HG03139 (cell line): ENCODE measurements around the gene LRRC3.
"Not testable (repeated sequence)": the region's sequence is repeated elsewhere in the genome, so short reads cannot be mapped to it uniquely, and the experiment has no call there.

ENCODE experiments used
- ATAC-seq: cut with Tn5 transposase; IDR thresholded peaks from one replicate; pipeline ENCODE4 v1.9.1; 2021; ENCODE audit not compliant: unreplicated experiment

LRRC3 gene

GRCh38 chr21:44495611-44496563 lies 40.6 kb downstream of the LRRC3 start:
- no peak for ATAC-seq

DNA sequence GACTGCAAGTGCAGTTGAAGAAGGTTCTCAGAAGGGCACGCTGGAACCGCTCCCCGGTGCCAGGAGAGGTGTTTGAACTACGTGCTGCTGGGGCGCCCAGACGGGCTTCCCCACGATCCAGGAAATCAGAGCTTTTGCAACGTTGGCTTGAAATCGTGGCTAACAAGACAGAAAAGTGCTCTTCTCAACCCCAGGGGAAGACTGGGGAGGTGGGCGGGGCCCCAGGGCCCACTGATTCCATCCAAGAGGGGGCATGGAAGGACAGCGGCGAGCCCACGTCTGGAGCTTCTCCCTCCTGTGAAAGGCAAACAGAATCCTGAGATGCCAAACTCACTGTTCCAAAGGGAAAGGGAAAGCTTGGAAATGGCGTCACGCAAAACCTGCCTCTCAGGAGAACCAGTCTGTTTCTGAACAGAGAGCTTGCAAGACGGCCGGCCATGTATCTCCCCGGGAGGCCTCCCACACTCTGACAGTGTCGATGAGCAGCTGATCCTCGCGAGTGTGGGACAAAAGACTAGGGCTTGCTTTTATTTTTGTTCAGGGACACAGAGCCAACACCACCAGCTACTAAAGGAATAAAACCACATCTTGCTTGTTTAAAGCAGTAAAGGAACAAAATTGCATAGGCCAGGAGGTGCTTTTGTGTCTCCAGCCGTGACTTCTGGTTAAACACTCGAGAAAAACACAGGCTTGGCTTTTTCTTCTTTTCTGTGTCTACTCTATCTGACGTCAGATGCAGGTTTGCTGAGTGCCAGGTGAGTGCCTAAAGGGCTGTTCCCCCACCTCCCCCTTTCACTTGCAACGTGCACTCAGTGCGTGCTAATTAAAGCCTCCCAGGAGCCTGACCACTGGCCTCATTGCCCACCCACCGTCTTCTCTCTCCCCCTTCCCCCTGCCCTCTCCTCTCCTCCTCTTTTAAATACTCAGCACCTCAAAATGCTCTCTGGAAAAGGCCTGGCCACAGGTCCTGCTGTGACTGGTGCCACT lies 41.5 kb downstream of the LRRC3 start:
- no peak for ATAC-seq

DNA sequence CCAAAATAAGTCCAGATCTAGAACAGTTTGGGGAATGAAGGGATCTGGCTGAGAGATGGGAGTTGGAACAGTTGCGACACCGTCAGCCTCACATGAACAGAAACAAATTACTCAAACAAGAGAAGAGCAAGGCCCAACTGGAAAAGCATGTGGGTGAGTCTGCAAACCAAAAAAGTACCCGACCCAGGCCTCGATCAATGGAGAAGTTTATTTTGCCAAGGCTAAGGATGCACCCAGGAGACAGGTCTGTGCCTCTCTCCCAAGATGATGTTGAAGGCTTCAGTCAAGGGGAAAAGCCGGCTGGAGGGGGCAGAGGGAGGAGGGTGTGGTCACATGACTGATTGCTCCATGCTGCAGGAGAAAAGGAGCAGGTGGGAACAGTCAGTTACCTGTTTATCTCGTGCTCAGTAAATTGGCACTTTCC lies 42.4 kb downstream of the LRRC3 start:
- no peak for ATAC-seq

DNA sequence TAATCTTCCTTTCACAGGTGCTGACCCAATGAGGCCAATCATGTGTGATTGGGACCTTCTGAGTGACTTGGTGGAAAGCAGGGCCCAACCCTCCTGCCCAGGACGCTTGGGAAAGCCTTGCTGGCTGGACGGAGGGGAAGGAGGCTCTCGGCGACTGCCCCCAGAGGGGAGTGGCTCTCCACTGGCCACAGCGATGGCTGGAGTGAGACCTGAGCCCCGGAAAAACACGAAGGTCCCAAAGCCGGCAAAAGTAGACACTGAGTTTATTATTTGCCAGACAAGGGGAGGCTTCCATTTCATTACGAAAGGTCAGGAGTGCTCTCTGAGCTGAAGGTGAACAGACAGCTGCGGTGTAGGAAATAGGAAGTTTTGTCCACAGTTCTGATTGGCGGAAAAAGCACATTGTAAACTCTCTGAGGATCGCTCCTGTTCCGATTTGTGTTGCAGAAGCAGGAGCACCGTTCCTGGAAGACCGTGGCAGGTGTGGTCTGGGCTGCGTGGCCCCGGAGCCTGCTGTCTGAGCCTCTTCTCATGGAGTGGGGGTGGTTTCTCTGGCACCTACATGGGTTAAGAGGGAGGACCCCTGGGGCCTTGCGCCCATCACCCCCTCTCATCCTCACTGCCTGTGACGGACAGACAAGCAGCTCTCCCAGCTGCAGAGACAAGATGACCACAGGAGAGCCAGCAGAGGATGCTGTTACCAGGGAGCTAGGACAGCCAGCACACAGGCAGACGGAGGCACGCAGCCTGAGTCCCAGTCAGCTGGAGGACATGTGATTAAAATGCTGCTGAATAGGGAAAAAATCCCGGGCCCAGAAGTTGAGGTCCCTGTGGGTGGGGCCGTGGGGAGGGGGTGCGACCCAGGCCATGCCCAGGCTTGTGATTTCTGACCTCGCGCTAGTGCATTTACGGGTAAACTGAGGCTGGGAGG lies 43.2 kb downstream of the LRRC3 start:
- ATAC-seq: no peak

GRCh38 chr21:44499211-44499560 lies 43.9 kb downstream of the LRRC3 start:
- ATAC-seq: no peak

DNA sequence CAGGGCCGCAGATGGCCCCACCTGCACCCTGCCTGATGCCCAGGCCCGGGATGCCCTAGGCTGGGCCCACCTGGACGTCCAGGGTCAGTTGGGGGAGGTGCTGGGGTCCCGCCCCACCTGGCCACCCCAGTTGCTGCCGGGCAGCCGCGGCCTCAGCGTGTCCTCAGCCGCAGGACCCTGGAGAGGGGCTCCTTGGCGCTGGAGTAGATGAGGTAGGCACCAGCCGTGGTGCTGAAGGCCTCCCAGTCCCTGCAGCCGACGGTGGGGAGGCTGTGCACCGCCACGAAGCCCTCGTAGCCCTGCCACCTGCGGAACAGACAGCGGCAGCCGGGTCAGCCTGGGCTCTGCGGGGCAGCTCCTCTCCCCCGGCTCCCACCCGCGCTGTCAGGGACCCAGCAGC lies 44.3 kb downstream of the LRRC3 start:
- no peak for ATAC-seq

DNA sequence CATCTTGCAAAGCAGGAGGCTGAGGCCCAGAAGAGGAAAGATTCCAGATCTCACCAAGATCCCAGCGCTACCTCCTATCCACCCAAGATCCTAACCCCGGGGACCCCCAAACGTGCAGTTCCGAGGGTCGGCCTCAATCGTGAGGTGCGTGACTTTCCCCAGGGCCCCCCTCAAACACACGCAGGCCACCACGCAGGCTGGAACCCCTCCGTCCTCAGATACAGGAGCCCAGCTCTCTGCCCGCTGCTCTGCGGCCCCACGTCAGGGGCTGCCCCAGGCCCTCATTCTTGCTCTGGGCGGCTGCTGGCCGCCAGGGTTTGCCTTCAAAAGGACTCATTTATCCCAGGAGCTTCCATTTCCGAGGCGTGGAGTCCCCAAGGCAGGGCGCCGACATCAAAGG lies 44.8 kb downstream of the LRRC3 start:
- no peak for ATAC-seq

DNA sequence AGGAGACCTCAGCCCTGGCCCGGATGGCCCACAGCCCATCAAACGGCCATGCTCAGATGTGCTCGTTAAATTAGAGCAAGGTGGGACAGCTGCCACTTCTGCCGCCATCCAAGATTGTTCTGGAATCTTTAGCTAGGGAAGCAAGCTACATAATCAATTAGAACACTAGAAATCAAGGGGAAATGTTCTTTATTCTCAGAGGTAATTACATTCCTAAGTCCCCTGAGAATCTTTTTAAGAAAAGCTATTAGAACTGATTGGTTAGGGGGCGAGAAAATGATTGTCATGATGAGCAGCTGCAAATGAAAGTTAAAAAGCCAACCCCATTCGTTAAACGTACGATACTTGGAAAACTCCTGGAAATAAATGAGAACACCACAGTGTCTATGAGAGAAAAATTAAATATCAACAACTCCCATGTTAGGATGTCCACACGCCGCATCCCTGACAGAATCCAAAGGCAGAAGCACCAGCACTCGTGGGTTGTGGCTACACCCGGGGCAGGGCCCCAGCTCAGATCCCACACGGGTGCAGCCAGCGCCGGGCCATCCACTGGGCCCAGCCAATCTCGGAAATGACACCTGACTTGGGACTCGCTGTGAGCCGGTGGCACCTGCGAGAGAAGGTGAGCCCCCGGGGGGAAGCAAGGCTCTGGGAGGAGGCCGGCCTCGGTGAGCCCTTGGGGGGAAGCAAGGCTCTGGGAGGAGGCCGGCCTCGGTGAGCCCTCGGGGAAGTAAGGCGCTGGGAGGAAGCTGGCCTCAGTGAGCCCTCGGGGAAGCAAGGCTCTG lies 47.1 kb downstream of the LRRC3 start:
- no peak for ATAC-seq

GRCh38 chr21:44503006-44503889 lies 47.9 kb downstream of the LRRC3 start:
- ATAC-seq: not testable (repeated sequence)

- ATAC-seq: no peak
Observed at GRCh38 chr21:44503901-44504399, 48.6 kb downstream of the LRRC3 start.

DNA sequence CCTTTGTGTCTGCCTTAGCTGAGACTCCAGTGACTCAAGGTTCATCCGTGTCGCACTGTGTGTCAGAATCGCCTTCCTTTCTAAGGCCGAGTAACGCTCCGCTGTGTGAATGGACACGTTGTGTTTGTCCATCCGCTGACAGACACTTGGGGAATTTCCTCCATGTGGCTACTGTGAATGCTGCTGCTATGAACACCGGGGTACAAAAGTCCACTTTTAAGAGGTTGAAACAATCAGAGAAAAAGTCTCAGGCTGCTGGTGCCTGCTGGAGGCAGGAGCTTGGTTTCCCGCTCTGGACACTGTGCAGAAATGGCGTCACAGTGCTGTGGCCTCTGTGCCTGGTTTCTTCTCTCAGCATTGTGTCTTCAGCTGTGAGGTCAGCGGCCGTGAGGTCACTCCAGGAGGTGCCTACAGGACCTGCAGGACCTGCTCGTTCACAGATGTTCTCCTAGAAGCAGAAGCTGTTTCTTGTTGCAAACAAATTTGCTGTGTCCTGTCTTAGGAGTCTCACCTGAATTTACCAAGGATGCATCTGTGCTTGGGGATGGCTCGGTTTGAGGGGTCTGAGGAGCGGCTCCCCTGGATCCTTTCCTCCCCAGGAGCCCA lies 50.5 kb downstream of the LRRC3 start:
- no peak for ATAC-seq

DNA sequence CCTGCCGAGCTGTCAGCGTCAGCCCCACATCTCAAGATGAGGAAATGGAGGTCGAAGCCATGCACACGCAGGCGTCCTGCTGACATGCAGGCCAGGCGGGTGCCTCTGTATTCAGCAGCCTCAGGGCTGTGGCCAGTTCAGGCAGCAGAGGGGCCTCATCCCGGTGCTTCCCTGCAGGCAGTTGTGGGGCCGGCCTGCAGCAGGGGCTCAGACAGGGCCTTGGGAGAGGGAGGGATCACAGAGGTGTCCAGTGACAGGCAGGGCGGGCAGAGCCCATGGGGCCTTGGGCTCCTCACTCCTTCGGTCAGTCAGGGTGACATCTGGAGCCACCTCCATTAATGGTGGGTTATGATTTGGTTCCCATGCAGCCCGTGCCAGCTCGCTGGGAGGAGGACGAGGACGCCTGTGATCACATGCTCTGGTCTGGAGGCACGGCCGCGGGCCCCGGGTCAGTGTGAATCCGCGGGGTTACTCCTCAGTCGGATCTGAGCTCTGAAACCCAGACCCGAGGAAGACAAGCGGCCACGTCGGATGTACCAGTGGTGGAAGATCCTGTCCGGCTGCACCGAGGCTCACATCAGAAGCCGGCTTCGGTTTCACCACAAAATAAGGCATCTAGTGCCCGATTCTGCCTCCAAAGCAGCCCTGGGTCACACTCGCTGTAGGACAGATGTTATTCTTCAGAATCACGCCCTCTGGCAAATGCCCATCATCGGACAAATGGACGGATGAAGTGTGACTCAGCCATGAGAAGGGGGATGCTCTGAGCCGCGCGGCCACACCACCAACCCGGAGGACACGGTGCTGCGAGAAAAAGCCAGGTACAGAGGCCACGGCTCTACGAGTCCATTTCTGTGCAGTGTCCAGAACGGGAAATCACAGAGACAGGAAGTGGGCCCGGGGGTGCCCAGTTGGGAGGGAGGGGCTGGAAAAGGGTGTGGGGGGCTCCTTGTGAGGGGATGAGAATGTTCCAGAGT lies 51.3 kb downstream of the LRRC3 start:
- no peak for ATAC-seq

DNA sequence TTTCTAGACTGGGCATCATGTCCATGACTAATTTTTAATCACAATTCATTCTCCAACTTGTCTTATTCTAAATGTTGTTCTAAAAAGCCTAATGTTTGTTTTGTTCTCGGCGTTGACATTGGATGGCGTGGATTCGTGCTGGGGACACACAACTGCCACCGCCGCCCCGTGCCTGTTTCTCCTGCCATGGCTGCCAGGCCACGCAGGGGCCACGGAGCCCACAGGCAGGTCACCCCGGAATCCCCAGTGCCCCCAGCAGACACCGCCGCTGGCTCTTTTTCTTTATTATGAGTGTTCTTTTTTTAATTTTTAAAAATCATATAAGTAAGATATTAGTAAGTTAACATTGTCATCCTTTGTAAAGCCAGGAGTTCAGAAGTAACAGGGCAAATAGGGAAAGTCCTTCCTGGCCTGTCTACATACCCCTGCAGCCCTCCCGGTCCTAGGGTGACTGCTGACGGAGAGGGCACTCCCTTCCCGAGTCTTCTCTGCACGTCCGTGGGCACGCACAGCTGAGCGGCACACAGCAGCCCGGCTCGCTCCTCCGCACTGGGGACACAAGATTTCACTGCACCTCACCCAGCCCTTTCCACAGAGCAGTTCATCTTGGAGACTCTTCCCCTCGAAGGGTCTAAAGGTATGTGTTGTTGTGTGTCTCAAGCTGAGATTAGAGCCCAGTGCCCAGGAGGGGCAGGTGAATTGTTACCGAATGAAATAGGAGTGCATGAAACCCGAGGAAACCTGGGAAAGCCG lies 52.5 kb downstream of the LRRC3 start:
- no peak for ATAC-seq

DNA sequence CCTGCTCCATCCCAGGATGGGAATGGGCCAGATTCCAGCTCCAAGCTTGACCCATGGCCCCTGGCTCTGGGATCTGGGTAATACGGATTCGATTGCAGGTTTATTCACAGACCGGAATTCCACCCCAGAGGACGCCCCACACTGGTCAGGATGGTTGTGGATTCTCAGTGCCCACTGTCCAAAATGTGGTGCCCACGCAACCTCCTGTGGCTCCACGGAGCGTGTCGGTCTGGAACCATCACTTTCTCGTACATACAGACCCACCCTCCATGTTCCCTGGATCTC lies 53.1 kb downstream of the LRRC3 start:
- ATAC-seq: no peak

- no peak for ATAC-seq
Observed at GRCh38 chr21:44508711-44509445, 53.6 kb downstream of the LRRC3 start.

- ATAC-seq: no peak
Observed at GRCh38 chr21:44509539-44509938, 54.2 kb downstream of the LRRC3 start.
